Ovary (tissue), 9 donors: Measurements from ENCODE around the gene IL33. TPM values are rescaled to one million over a fixed set of nuclear protein-coding genes. Genes with fewer than 3 reads are reported as not detected.

Experiments used
- DNase-seq, 5 donors: peaks; one replicate each; pipeline ENCODE4 v3.0.0-alpha.2; 2019 to 2020
- H3K27ac ChIP-seq, 2 donors: fragments of 200-600 bp; one replicate each; pipeline versions ENCODE4 v1.5.1 to v1.8.0; 2019 to 2022
- H3K27me3 ChIP-seq: fragments of 200-600 bp; one replicate; pipeline ENCODE4 v1.8.0; 2022
- H3K36me3 ChIP-seq: fragments of 200-600 bp; sonication (generic); one replicate; pipeline ENCODE4 v1.5.1; 2019
- H3K4me1 ChIP-seq: one replicate; pipeline ENCODE4 v1.8.1; 2013; ENCODE audit warnings: mild to moderate bottlenecking, moderate library complexity; ENCODE audit not compliant: insufficient read depth
- H3K4me3 ChIP-seq: fragments of 200-600 bp; sonication (generic); one replicate; pipeline ENCODE4 v1.5.1; 2017
- H3K9me3 ChIP-seq, 2 donors: fragments of 200-600 bp in 1 of 2; sonication (generic) in 1 of 2; one replicate each; pipeline versions ENCODE4 v1.5.1 to v1.8.1; 2013 to 2019; ENCODE audit warnings: mild to moderate bottlenecking in 1 of 2, moderate library complexity in 1 of 2
- EP300 ChIP-seq: sonication (generic); formaldehyde crosslinking; IDR thresholded peaks from one replicate; pipeline ENCODE4 v1.6.1; 2017; ENCODE audit warnings: antibody characterized with exemption
- POLR2A ChIP-seq: fragments of 450-650 bp; IDR thresholded peaks from one replicate; pipeline ENCODE4 v1.6.1; 2017; ENCODE audit warnings: antibody characterized with exemption, mild to moderate bottlenecking, moderate library complexity
- WGBS, 3 donors: extraction: QIAGEN DNeasy Blood & Tissue Kit in 1 of 3; methylation state at CpG; one replicate each; pipeline versions ENCODE4 v1.1.5 to v1.1.7; 2013 to 2017; 5-methylcytosine and 5-hydroxymethylcytosine counted together
- intact Hi-C, 4 donors: fragments of 100-400 bp; cut with DNase I; formaldehyde crosslinking; loops; one replicate each; pipeline versions ENCODE4 v1.11.0 to v1.15.1; 2022 to 2023
- polyA plus RNA-seq, 2 donors: library from polyadenylated mRNA; stranded (reverse); fragments of 200-250 nt in 1 of 2; fragments of 350-450 nt in 1 of 2; fragmentation: Illumina TruSeq in 1 of 2; extraction: RNeasy Lipid Tissue Mini Kit (QIAGEN cat#74804) in 1 of 2; gene quantifications; one replicate each; pipeline ENCODE4 v1.2.3, GENCODE V29; 2013 to 2014
- total RNA-seq, 7 donors: library from RNA; depleted of rRNA in 2 of 7; stranded (reverse); fragments of >200 nt in 2 of 7; fragmentation: NEBNext Ultra II Directional in 3 of 7; extraction: Animal tissue kit (Norgen Biotek cat#: 25700) in 3 of 7; gene quantifications; one replicate each; pipeline versions ENCODE4 v1.1.0 to v1.2.4, GENCODE V29; 2016 to 2023
- TF ChIP-seq, protein P1 (sequence below), 3 donors: fragments of 450-650 bp in 2 of 3; fragments of 200-600 bp in 1 of 3; IDR thresholded peaks; one replicate each; pipeline versions ENCODE4 v1.5.1 to v1.8.0; 2016 to 2022; ENCODE audit warnings: antibody characterized with exemption in 3 of 3, mild to moderate bottlenecking in 1 of 3
- donor health status: DM: no; HTN: no; CAD: no; lungs with moderate emphysema.
- donor health status: DM: no; HTN: no; CAD: no.
- donor health status: Bipolar disorder and iron deficiency.
- donor health status: DM: yes; HTN: yes; CAD: no.
- donor health status: DM: no; HTN: no; CAD: no.
- donor health status: DM: yes; HTN: yes; CAD: no.

IL33 gene
- total and polyA plus RNA-seq, 9 donors: 3.1 to 31.4 (median 11.8) TPM

DNA sequence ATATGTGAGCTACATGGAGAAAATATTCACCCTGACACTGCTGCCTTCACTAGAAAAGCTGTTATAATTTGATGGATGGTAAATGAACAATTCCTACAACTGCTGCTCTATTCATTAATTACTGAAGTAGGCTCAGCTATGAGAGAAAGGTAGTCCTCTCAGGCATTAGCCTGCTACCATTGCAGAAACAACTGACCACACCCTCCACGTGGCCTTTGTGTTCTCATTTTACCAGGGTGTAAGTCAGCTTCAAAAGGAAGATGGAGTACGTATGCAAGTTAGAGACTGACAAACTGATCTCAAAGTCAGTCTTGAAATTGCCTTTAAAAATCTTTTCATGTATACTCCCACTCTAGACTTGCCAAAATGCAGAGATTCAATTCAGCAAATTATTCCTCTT, 86.3 kb downstream of the IL33 start:
- Histone ChIP-seq H3K9me3 (no peaks in the 10 kb centered on the region), H3K4me1 (no peaks in the 10 kb centered on the region), H3K4me3 (no peak overlapping the region), H3K27me3 (no peaks in the 10 kb centered on the region), H3K27ac (no peak overlapping the region), H3K36me3 (no peaks in the 10 kb centered on the region)
- DNase-seq: no peak
- 19 to 23% (median 23%) methylated on average over 2 of the region's 2 CpGs for WGBS, 3 donors
- TF ChIP-seq, protein P1, sequence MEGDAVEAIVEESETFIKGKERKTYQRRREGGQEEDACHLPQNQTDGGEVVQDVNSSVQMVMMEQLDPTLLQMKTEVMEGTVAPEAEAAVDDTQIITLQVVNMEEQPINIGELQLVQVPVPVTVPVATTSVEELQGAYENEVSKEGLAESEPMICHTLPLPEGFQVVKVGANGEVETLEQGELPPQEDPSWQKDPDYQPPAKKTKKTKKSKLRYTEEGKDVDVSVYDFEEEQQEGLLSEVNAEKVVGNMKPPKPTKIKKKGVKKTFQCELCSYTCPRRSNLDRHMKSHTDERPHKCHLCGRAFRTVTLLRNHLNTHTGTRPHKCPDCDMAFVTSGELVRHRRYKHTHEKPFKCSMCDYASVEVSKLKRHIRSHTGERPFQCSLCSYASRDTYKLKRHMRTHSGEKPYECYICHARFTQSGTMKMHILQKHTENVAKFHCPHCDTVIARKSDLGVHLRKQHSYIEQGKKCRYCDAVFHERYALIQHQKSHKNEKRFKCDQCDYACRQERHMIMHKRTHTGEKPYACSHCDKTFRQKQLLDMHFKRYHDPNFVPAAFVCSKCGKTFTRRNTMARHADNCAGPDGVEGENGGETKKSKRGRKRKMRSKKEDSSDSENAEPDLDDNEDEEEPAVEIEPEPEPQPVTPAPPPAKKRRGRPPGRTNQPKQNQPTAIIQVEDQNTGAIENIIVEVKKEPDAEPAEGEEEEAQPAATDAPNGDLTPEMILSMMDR (IDR thresholded peaks at IDR 0.05): no peak
- no peak for TF ChIP-seq POLR2A
- TF ChIP-seq EP300: no peak
- intact Hi-C loops: loop anchor here (10.0 kb wide), 2 partner anchors 107 to 247 kb away; no protein-coding TSS in a partner anchor

DNA sequence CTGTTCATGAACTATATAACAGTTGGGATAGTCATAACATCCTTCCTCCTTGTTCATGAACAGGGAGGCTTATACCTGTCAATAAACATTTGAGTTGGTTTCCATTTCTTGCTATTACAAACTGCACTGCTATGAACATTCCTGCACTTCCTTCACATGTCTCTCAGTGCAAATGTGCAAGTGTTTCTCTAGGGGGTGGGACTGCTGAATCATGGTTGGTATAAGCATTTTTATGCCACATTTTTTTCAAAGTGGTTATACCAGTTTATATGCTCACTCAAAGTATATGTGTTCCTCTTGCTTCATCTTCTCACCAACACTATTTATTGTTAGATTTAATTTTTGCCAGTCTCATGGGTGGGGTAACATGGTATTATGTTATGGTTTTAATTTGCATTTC, 86.8 kb downstream of the IL33 start:
- intact Hi-C loops: loop anchor here (10.0 kb wide), 2 partner anchors 108 to 248 kb away; no protein-coding TSS in a partner anchor
- no peak overlapping the region for H3K27ac ChIP-seq
- no peaks in the 10 kb centered on the region for H3K4me1 ChIP-seq
- no peaks in the 10 kb centered on the region for H3K36me3 ChIP-seq
- DNase-seq: no peak
- H3K4me3 ChIP-seq: no peak overlapping the region
- TF ChIP-seq EP300 (no peak), POLR2A (no peak)
- TF ChIP-seq, protein P1 (IDR thresholded peaks at IDR 0.05): no peak
- H3K9me3 ChIP-seq: no peaks in the 10 kb centered on the region
- H3K27me3 ChIP-seq: no peaks in the 10 kb centered on the region

DNA sequence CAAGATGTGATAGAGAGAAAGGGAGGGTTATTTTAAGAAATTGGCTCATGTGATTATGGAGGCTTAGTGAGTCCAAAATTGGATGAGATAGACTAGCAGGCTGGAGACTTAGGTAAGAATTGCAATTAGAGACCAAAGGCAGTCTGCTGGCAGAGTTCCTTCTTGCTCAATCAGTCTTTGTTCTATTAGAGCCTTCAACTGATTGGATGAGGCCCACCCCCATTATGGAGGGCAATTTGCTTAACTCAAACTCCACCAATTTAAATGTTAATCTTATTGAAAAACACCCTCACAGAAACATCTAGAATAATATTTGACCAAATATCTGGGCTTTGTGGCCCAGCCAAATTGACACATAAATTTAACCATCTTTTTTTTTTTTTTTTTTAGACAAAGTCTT, 88.6 kb downstream of the IL33 start:
- no peaks in the 10 kb centered on the region for H3K4me1 ChIP-seq
- H3K27ac ChIP-seq: no peak overlapping the region
- H3K27me3 ChIP-seq: no peaks in the 10 kb centered on the region
- no peak for DNase-seq
- no peaks in the 10 kb centered on the region for H3K36me3 ChIP-seq
- intact Hi-C loops: loop anchor here (2.0 to 10.0 kb wide), 3 partner anchors 107 to 249 kb away; no protein-coding TSS in a partner anchor
- H3K9me3 ChIP-seq: no peaks in the 10 kb centered on the region
- TF ChIP-seq, protein P1 (IDR thresholded peaks at IDR 0.05): no peak
- TF ChIP-seq EP300 (no peak), POLR2A (no peak)
- H3K4me3 ChIP-seq: no peak overlapping the region

DNA sequence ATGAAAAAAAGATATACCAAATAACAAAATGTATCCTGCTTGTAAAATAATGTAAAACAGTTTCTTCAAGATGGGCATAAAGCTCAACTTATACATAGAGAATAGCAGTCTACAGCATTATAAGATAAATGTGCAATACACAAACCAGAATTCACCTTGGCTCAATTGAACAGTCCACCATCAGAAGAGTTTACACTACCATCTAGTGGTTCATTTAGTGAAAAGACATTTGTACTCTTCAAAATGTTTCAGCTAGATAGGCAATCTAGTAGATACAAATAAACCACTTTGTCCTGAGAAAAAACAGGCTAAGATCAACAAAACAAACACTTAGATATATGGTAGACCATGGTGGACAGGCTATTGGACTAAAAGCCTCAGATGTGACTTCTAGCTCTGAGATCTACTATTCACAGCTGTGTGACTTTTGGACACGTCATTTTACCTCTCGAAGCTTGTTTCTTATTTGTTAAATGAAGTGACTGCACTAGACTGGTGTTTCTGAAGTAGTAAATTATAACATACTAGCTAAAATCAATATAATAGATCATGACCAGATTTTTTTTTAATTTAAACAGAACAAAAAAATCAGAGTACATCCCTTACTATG, 90.5 kb downstream of the IL33 start:
- no peaks in the 10 kb centered on the region for H3K9me3 ChIP-seq
- intact Hi-C loops: loop anchor here (2.0 to 10.0 kb wide), 3 partner anchors 109 to 251 kb away; no protein-coding TSS in a partner anchor
- WGBS, 3 donors: 68 to 84% (median 73%) methylated on average over 2 of the region's 2 CpGs

More for the DNA sequence above, 90.5 kb downstream of the IL33 start:
- Histone ChIP-seq H3K36me3 (no peaks in the 10 kb centered on the region), H3K4me3 (no peak overlapping the region), H3K27me3 (no peaks in the 10 kb centered on the region), H3K4me1 (no peaks in the 10 kb centered on the region), H3K27ac (no peak overlapping the region)
- TF ChIP-seq, protein P1 (IDR thresholded peaks at IDR 0.05): peak in 1 of 3 donors; percentile 73
- no peak for TF ChIP-seq POLR2A
- TF ChIP-seq EP300: no peak
- DNase-seq: no peak

Other genes starting within 250 kb of the IL33 start
- gene RANBP6, start 200.2 kb upstream of the IL33 start, total RNA-seq: 10 to 100 TPM in 6 of 7 donors, 1 to 10 TPM in 1; 9.8 to 18.1 (median 15.6) TPM
- 10 to 100 TPM in 1 of 2 donors, 1 to 10 TPM in 1; 6.4 to 11.3 TPM for gene RANBP6, start 200.2 kb upstream of the IL33 start, polyA plus RNA-seq
- not detected for gene TPD52L3, start 112.6 kb downstream of the IL33 start, total RNA-seq
- not detected for gene TPD52L3, start 112.6 kb downstream of the IL33 start, polyA plus RNA-seq
- gene UHRF2, start 197.4 kb downstream of the IL33 start, total RNA-seq: 10 to 100 TPM; 37.3 to 63.3 (median 46.7) TPM
- gene UHRF2, start 197.4 kb downstream of the IL33 start, polyA plus RNA-seq: 10 to 100 TPM; 27.2 to 33.1 TPM